ENCODE measurements around the gene TMEM131L.

- TF ChIP-seq POLR2A (IDR thresholded peaks at IDR 0.05; ENCODE audit: low read depth, low read length): no peak
- TF ChIP-seq, protein P1, sequence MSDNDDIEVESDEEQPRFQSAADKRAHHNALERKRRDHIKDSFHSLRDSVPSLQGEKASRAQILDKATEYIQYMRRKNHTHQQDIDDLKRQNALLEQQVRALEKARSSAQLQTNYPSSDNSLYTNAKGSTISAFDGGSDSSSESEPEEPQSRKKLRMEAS (IDR thresholded peaks at IDR 0.05; ENCODE audit: insufficient read depth, insufficient read length): no peak
- no peak for TF ChIP-seq EZH2 (IDR thresholded peaks at IDR 0.05; ENCODE audit: borderline replicate concordance, low read depth, low read length, severe bottlenecking)
- TF ChIP-seq POLR2AphosphoS5 (IDR thresholded peaks at IDR 0.05; ENCODE audit: insufficient read depth, low read depth, low read length): no peak
- TF ChIP-seq MYC (IDR thresholded peaks at IDR 0.05; ENCODE audit: low read depth, low read length): no peak
- TF ChIP-seq CTCF (IDR thresholded peaks at IDR 0.05; ENCODE audit: extremely low read depth in 1 of 2, insufficient read depth in 1 of 2, low read depth in 1 of 2, low read length in 2 of 2): no peak
- TF ChIP-seq FOS (IDR thresholded peaks at IDR 0.05; ENCODE audit: borderline replicate concordance, insufficient read depth, low read length): no peak
- TF ChIP-seq JUN (IDR thresholded peaks at IDR 0.05; ENCODE audit: borderline replicate concordance, insufficient read depth, insufficient read length, low read depth): no peak
- no peak for TF ChIP-seq GATA2 (IDR thresholded peaks at IDR 0.05; ENCODE audit: insufficient read depth, insufficient read length, low read depth, low read length)
These were observed 15.6 kb upstream of the TMEM131L start for GRCh38 chr4:153450544-153450917.

Data from endothelial cell of umbilical vein (primary cell).